ENCODE results near the gene CDC42BPB. TPM values are rescaled to one million over a fixed set of nuclear protein-coding genes. Genes with fewer than 3 reads are reported as not detected.

Gene CDC42BPB
- total and polyA plus RNA-seq, 2 of the 13 experiments (the other 11 are each of a cell fraction or from before 2014, with no cell fraction given): 19.7 to 32.3 TPM

DNA sequence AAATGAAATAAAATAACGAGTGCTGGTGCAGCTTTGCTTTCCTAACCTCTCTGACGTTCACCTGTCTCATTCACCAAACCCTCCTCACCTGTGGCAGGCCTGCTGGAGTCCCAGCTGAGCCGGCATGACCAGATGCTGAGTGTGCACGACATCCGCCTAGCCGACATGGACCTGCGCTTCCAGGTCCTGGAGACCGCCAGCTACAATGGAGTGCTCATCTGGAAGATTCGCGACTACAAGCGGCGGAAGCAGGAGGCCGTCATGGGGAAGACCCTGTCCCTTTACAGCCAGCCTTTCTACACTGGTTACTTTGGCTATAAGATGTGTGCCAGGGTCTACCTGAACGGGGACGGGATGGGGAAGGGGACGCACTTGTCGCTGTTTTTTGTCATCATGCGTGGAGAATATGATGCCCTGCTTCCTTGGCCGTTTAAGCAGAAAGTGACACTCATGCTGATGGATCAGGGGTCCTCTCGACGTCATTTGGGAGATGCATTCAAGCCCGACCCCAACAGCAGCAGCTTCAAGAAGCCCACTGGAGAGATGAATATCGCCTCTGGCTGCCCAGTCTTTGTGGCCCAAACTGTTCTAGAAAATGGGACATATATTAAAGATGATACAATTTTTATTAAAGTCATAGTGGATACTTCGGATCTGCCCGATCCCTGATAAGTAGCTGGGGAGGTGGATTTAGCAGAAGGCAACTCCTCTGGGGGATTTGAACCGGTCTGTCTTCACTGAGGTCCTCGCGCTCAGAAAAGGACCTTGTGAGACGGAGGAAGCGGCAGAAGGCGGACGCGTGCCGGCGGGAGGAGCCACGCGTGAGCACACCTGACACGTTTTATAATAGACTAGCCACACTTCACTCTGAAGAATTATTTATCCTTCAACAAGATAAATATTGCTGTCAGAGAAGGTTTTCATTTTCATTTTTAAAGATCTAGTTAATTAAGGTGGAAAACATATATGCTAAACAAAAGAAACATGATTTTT lies 151.9 kb downstream of the CDC42BPB start:
- no peaks in the 10 kb centered on the region for H4K20me1 ChIP-seq (ENCODE audit: insufficient read depth, low read length)
- no peak overlapping the region for H3K4me2 ChIP-seq (ENCODE audit: low read depth, low read length)
- no peaks in the 10 kb centered on the region for H3K27me3 ChIP-seq (ENCODE audit: control insufficient read depth in 1 of 2, insufficient read depth in 2 of 2, low read length in 2 of 2)
- BruUV-seq (replicated peaks): no TSS peak
- in situ Hi-C loops (cut with HindIII; ENCODE audit: extremely low pct_ligation_motif_present, low pct_unique_long_range_greater_than_20kb) (no loop called here), intact Hi-C loops (cut with micrococcal nuclease; ENCODE audit: unreplicated experiment) (no loop called here)
- H2AFZ ChIP-seq (ENCODE audit: low read length): no peak overlapping the region
- H3K79me2 ChIP-seq (ENCODE audit: insufficient read depth, low read length): no peaks in the 10 kb centered on the region
- ChIA-PET POLR2A (no interaction called here), CTCF (ENCODE audit: low intra/inter-chr PET ratio, low total read pairs) (no interaction called here)
- no peak overlapping the region for H3K9ac ChIP-seq (ENCODE audit: insufficient read depth, low read depth, low read length)
- no peaks in the 10 kb centered on the region for H3K4me1 ChIP-seq (ENCODE audit: insufficient read depth, low read length)
- DNase-seq (ENCODE audit: low spot score): no peak
- H3K4me3 ChIP-seq (replicated peaks in 1 of 3; ENCODE audit: insufficient read depth in 1 of 3, low read depth in 2 of 3, low read length in 3 of 3): no peak overlapping the region
- no peak for FAIRE-seq
- WGBS (ENCODE audit: low lambda C conversion rate): 99% methylated on average over 38 of the region's 38 CpGs
- TF ChIP-seq FOXJ3 (CRISPR knock-in tag; IDR thresholded peaks at IDR 0.05; ENCODE audit: borderline replicate concordance) (no peak), ZNF792 (CRISPR knock-in tag; IDR thresholded peaks at IDR 0.05) (no peak), FOXM1 (CRISPR knock-in tag; IDR thresholded peaks at IDR 0.05) (no peak), NCOA1 (CRISPR knock-in tag; IDR thresholded peaks at IDR 0.05) (no peak), KDM3A (CRISPR knock-in tag; IDR thresholded peaks at IDR 0.05; ENCODE audit: low read depth) (no peak), PHF8 (CRISPR knock-in tag; IDR thresholded peaks at IDR 0.05) (no peak), ZNF589 (CRISPR knock-in tag; conservative IDR thresholded peaks at IDR 0.05) (no peak), HMG20B (CRISPR knock-in tag; conservative IDR thresholded peaks at IDR 0.05) (no peak), MED8 (CRISPR knock-in tag; IDR thresholded peaks at IDR 0.05; ENCODE audit: insufficient replicate concordance) (no peak), MEIS1 (CRISPR knock-in tag; IDR thresholded peaks at IDR 0.05; ENCODE audit: borderline replicate concordance) (no peak), THYN1 (CRISPR knock-in tag; IDR thresholded peaks at IDR 0.05; ENCODE audit: borderline replicate concordance, low read depth) (no peak), KDM4B (CRISPR knock-in tag; IDR thresholded peaks at IDR 0.05) (no peak), ZNF263 (CRISPR knock-in tag; IDR thresholded peaks at IDR 0.05) (no peak), ZNF460 (CRISPR knock-in tag; IDR thresholded peaks at IDR 0.05; ENCODE audit: borderline replicate concordance) (no peak), ZMYM3 (CRISPR knock-in tag; IDR thresholded peaks at IDR 0.05) (no peak)
- TF ChIP-seq, protein P1, sequence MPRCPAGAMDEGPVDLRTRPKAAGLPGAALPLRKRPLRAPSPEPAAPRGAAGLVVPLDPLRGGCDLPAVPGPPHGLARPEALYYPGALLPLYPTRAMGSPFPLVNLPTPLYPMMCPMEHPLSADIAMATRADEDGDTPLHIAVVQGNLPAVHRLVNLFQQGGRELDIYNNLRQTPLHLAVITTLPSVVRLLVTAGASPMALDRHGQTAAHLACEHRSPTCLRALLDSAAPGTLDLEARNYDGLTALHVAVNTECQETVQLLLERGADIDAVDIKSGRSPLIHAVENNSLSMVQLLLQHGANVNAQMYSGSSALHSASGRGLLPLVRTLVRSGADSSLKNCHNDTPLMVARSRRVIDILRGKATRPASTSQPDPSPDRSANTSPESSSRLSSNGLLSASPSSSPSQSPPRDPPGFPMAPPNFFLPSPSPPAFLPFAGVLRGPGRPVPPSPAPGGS (CRISPR knock-in tag; IDR thresholded peaks at IDR 0.05): no peak
- TF ChIP-seq, protein P2, sequence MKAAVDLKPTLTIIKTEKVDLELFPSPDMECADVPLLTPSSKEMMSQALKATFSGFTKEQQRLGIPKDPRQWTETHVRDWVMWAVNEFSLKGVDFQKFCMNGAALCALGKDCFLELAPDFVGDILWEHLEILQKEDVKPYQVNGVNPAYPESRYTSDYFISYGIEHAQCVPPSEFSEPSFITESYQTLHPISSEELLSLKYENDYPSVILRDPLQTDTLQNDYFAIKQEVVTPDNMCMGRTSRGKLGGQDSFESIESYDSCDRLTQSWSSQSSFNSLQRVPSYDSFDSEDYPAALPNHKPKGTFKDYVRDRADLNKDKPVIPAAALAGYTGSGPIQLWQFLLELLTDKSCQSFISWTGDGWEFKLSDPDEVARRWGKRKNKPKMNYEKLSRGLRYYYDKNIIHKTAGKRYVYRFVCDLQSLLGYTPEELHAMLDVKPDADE (CRISPR knock-in tag; IDR thresholded peaks at IDR 0.05): no peak
- TF ChIP-seq, protein P3, sequence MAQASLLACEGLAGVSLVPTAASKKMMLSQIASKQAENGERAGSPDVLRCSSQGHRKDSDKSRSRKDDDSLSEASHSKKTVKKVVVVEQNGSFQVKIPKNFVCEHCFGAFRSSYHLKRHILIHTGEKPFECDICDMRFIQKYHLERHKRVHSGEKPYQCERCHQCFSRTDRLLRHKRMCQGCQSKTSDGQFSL (CRISPR knock-in tag; IDR thresholded peaks at IDR 0.05): no peak
- no peak overlapping the region for H3K27ac ChIP-seq (ENCODE audit: extremely low read length, insufficient read depth, low read length)
- H3K36me3 ChIP-seq (replicated peaks in 1 of 2; ENCODE audit: control insufficient read depth in 1 of 2, insufficient read depth in 2 of 2, low read length in 2 of 2): peaks cover 3 to 7% of the 10 kb centered on the region in 2 experiments; a peak in 3 of 5 replicates
- H3K9me3 ChIP-seq (ENCODE audit: low read length): no peaks in the 10 kb centered on the region
- ATAC-seq: no peak
